Heart left ventricle (tissue), 13 donors: ENCODE data around the gene NTM.

Experiments
- CTCF ChIP-seq, 12 donors: fragments of 200-600 bp; sonication (generic) in 4 of 12; IDR thresholded peaks; one replicate each; pipeline versions ENCODE4 v1.5.0 to v1.8.0; 2018 to 2022; ENCODE audit warnings: antibody characterized with exemption in 12 of 12, mild to moderate bottlenecking in 5 of 12
- POLR2A ChIP-seq, 2 donors: fragments of 450-650 bp; IDR thresholded peaks; one replicate each; pipeline ENCODE4 v1.6.1; 2017; ENCODE audit warnings: antibody characterized with exemption in 2 of 2, mild to moderate bottlenecking in 2 of 2, moderate library complexity in 2 of 2
- donor health status: ischemic (EF 13 %, LVEDD 7.1; RV severe dilation, severe dysfunction).
- donor health status: DM: no; HTN: yes; CAD: no.
- donor health status: DM: no; HTN: no; CAD: no.
- donor health status: ischemic (EF 25% LVEDD 6.9; RV normal size, moderate dysfunction).
- donor health status: ischemic (EF 25% LVEDD 5.7; RV mildly dilated, moderate dysfunction).
- donor health status: ischemic (EF 35%, LVEDD 5.7; RV mildly dilated, moderate dysfunction).
- donor health status: nonischemic (EF 11% LVEDD 7.7; RV severe dilation, severe dysfunction).
- donor health status: DM: yes; HTN: yes; CAD: no.
- donor health status: PGD.
- donor health status: ischemic (EF 29% LVEDD 5.4; RV normal size, mild dysfunction).
- donor health status: nonischemic (EF 23%, LVEDD 6.1; RV moderate dilation, normal function).

- TF ChIP-seq CTCF (IDR thresholded peaks at IDR 0.05), result no peak
- TF ChIP-seq POLR2A (IDR thresholded peaks at IDR 0.05), result no peak
These were observed 285.9 kb downstream of the NTM start for GRCh38 chr11:131656179-131656838.
